Measurements from ENCODE around the gene CD59.

Gene CD59

GRCh38 chr11:33736148-33736812, at the start of gene CD59:
TSS of gene CD59 (minus strand) at chr11:33736423. CDS start at chr11:33722445, 13,978 bp downstream.
- no peak for TF ChIP-seq CTCF (IDR thresholded peaks at IDR 0.05; ENCODE audit: low read depth, low read length)
- in situ Hi-C loops (cut with HindIII; ENCODE audit: low sequenced_read_pairs) = no loop called here
- DNase-seq (ENCODE audit: low read depth, low spot score) = peak; percentile 92
- peak within 1 kb of the TSS; percentile 87 for H3K4me3 ChIP-seq (ENCODE audit: low read depth, low read length)

- DNase-seq (ENCODE audit: low read depth, low spot score) = no peak
- no peak for TF ChIP-seq CTCF (IDR thresholded peaks at IDR 0.05; ENCODE audit: low read depth, low read length)
- in situ Hi-C loops (cut with HindIII; ENCODE audit: low sequenced_read_pairs) = no loop called here
- H3K4me3 ChIP-seq (ENCODE audit: low read depth, low read length) = no peak overlapping the region
Measured at GRCh38 chr11:33785609-33786008, 49.4 kb upstream of the CD59 start.

- in situ Hi-C loops (cut with HindIII; ENCODE audit: low sequenced_read_pairs) = no loop called here
- no peak for TF ChIP-seq CTCF (IDR thresholded peaks at IDR 0.05; ENCODE audit: low read depth, low read length)
- peak; percentile 83 for DNase-seq (ENCODE audit: low read depth, low spot score)
Measured at GRCh38 chr11:33779849-33780528, 43.8 kb upstream of the CD59 start.

GRCh38 chr11:33778675-33779074, 42.5 kb upstream of the CD59 start:
- in situ Hi-C loops (cut with HindIII; ENCODE audit: low sequenced_read_pairs) = no loop called here
- no peak overlapping the region for H3K4me3 ChIP-seq (ENCODE audit: low read depth, low read length)
- peak; percentile 84 for DNase-seq (ENCODE audit: low read depth, low spot score)
- no peak for TF ChIP-seq CTCF (IDR thresholded peaks at IDR 0.05; ENCODE audit: low read depth, low read length)

More at GRCh38 chr11:33779849-33780528, 43.8 kb upstream of the CD59 start:
- no peak overlapping the region for H3K4me3 ChIP-seq (ENCODE audit: low read depth, low read length)

- TF ChIP-seq CTCF (IDR thresholded peaks at IDR 0.05; ENCODE audit: low read depth, low read length) = no peak
- DNase-seq (ENCODE audit: low read depth, low spot score) = no peak
- in situ Hi-C loops (cut with HindIII; ENCODE audit: low sequenced_read_pairs) = no loop called here
- no peak overlapping the region for H3K4me3 ChIP-seq (ENCODE audit: low read depth, low read length)
Measured at GRCh38 chr11:33777906-33778305, 41.7 kb upstream of the CD59 start.

GRCh38 chr11:33775832-33776470, 39.7 kb upstream of the CD59 start:
- DNase-seq (ENCODE audit: low read depth, low spot score) = no peak
- in situ Hi-C loops (cut with HindIII; ENCODE audit: low sequenced_read_pairs) = no loop called here
- no peak overlapping the region for H3K4me3 ChIP-seq (ENCODE audit: low read depth, low read length)
- TF ChIP-seq CTCF (IDR thresholded peaks at IDR 0.05; ENCODE audit: low read depth, low read length) = no peak
